Hepatocyte (in vitro differentiated cells): Measurements from ENCODE around the gene C3orf20. TPM values are rescaled to one million over a fixed set of nuclear protein-coding genes. Genes with fewer than 3 reads are reported as not detected.

Experiments
- DNase-seq: peaks from one replicate; pipeline ENCODE4 v3.0.0-alpha.2; 2016; ENCODE audit warnings: low spot score
- H2AFZ ChIP-seq: fragments of 200-600 bp; sonication (generic); 2 replicates; pipeline ENCODE4 v1.6.0; 2016; ENCODE audit warnings: antibody characterized with exemption, mild to moderate bottlenecking
- H3K27ac ChIP-seq: fragments of 200-600 bp; sonication (generic); 2 replicates; pipeline ENCODE4 v1.5.1; 2016; ENCODE audit warnings: mild to moderate bottlenecking
- H3K27me3 ChIP-seq: fragments of 200-600 bp; sonication (generic); 2 replicates; pipeline ENCODE4 v1.6.1; 2016
- H3K36me3 ChIP-seq: fragments of 200-600 bp; sonication (generic); replicated peaks from 2 replicates; pipeline ENCODE4 v1.5.1; 2016; ENCODE audit warnings: low read depth; ENCODE audit not compliant: insufficient read depth
- H3K4me1 ChIP-seq: fragments of 200-600 bp; sonication (generic); 2 replicates; pipeline ENCODE4 v1.5.1; 2016; ENCODE audit warnings: mild to moderate bottlenecking, moderate library complexity; ENCODE audit not compliant: insufficient read depth
- H3K4me2 ChIP-seq: fragments of 200-600 bp; sonication (generic); 2 replicates; pipeline ENCODE4 v1.6.0; 2016
- H3K4me3 ChIP-seq: fragments of 200-600 bp; sonication (generic); 2 replicates; pipeline ENCODE4 v1.5.1; 2016; ENCODE audit warnings: mild to moderate bottlenecking
- H3K79me2 ChIP-seq: fragments of 200-600 bp; sonication (generic); 2 replicates; pipeline ENCODE4 v1.6.0; 2017; ENCODE audit warnings: mild to moderate bottlenecking
- H3K9me2 ChIP-seq: fragments of 200-600 bp; sonication (generic); replicated peaks from 2 replicates; pipeline ENCODE4 v1.6.0; 2017; ENCODE audit warnings: mild to moderate bottlenecking; ENCODE audit not compliant: insufficient read depth
- H3K9me3 ChIP-seq: fragments of 200-600 bp; sonication (generic); 2 replicates; pipeline ENCODE4 v1.5.1; 2016; ENCODE audit warnings: low read depth, mild to moderate bottlenecking
- H4K20me1 ChIP-seq: fragments of 200-600 bp; sonication (generic); 2 replicates; pipeline ENCODE4 v1.6.0; 2016; ENCODE audit warnings: mild to moderate bottlenecking; ENCODE audit not compliant: insufficient read depth, poor library complexity, severe bottlenecking
- EZH2 ChIP-seq: fragments of 200-600 bp; sonication (generic); IDR thresholded peaks from 2 replicates; pipeline ENCODE4 v1.6.1; 2016; ENCODE audit warnings: antibody characterized with exemption, mild to moderate bottlenecking, borderline replicate concordance
- EZH2phosphoT487 ChIP-seq: fragments of 200-600 bp; sonication (generic); IDR thresholded peaks from one replicate; pipeline ENCODE4 v1.6.1; 2018; ENCODE audit warnings: antibody characterized with exemption, mild to moderate bottlenecking, low read depth, moderate library complexity; ENCODE audit not compliant: unreplicated experiment, severe bottlenecking
- WGBS: methylation state at CpG from one replicate; pipeline ENCODE4 v1.1.6; 2016; ENCODE audit warnings: low lambda C conversion rate; ENCODE audit errors: missing lambda C conversion rate; 5-methylcytosine and 5-hydroxymethylcytosine counted together
- polyA plus RNA-seq: library from polyadenylated mRNA; unstranded; fragments of >200 nt; fragmentation: Nextera tagmentation; extraction: Ambion mirVana; gene quantifications from 2 replicates; pipeline ENCODE4 v1.2.1, GENCODE V29; 2016
- total RNA-seq: library from RNA; depleted of rRNA; stranded (reverse); fragments of >200 nt; gene quantifications from 2 replicates; pipeline ENCODE4 v1.2.3, GENCODE V29; 2014
- TF ChIP-seq, protein P1 (sequence below): fragments of 200-600 bp; sonication (generic); IDR thresholded peaks from 2 replicates; pipeline ENCODE4 v1.5.1; 2016; ENCODE audit warnings: antibody characterized with exemption, mild to moderate bottlenecking; ENCODE audit not compliant: poor library complexity

The C3orf20 gene
- total and polyA plus RNA-seq, 2 experiments from 2014 or later = 0.07 TPM; not detected in 1

DNA sequence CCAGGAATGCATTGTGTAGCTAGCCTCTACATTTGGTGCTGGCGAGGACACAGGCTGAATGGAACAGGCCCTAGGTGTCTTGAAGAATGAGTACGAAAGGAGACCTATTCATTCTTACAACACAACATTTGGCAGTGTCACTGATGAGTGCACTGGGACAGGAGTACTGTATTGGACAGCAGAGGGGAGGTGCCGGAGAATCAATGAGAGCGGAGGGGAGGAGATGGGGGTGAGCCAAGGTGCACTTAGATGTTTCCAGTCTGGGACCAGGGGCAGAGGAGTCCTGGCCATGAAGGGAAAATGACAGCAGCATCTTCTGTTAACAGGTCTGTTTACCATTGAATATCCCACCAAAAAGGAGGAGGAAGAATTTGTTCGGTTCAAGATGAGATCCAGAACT, 53.2 kb downstream of the C3orf20 start:
- no peak overlapping the region for H3K27ac ChIP-seq
- no peak for DNase-seq
- H2AFZ ChIP-seq = no peak overlapping the region
- TF ChIP-seq EZH2 = no peak
- TF ChIP-seq, protein P1, sequence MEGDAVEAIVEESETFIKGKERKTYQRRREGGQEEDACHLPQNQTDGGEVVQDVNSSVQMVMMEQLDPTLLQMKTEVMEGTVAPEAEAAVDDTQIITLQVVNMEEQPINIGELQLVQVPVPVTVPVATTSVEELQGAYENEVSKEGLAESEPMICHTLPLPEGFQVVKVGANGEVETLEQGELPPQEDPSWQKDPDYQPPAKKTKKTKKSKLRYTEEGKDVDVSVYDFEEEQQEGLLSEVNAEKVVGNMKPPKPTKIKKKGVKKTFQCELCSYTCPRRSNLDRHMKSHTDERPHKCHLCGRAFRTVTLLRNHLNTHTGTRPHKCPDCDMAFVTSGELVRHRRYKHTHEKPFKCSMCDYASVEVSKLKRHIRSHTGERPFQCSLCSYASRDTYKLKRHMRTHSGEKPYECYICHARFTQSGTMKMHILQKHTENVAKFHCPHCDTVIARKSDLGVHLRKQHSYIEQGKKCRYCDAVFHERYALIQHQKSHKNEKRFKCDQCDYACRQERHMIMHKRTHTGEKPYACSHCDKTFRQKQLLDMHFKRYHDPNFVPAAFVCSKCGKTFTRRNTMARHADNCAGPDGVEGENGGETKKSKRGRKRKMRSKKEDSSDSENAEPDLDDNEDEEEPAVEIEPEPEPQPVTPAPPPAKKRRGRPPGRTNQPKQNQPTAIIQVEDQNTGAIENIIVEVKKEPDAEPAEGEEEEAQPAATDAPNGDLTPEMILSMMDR = no peak
- no peak for TF ChIP-seq EZH2phosphoT487
- no peaks in the 10 kb centered on the region for H3K79me2 ChIP-seq
- H3K27me3 ChIP-seq = no peaks in the 10 kb centered on the region
- H3K4me2 ChIP-seq = no peak overlapping the region
- no peak overlapping the region for H3K4me3 ChIP-seq
- H3K4me1 ChIP-seq = peaks cover 7% of the 10 kb centered on the region
- no peaks in the 10 kb centered on the region for H4K20me1 ChIP-seq
- 85% methylated on average over 5 of the region's 5 CpGs for WGBS
- H3K36me3 ChIP-seq = no peaks in the 10 kb centered on the region
- no peaks in the 10 kb centered on the region for H3K9me3 ChIP-seq
- H3K9me2 ChIP-seq = no peaks in the 10 kb centered on the region

DNA sequence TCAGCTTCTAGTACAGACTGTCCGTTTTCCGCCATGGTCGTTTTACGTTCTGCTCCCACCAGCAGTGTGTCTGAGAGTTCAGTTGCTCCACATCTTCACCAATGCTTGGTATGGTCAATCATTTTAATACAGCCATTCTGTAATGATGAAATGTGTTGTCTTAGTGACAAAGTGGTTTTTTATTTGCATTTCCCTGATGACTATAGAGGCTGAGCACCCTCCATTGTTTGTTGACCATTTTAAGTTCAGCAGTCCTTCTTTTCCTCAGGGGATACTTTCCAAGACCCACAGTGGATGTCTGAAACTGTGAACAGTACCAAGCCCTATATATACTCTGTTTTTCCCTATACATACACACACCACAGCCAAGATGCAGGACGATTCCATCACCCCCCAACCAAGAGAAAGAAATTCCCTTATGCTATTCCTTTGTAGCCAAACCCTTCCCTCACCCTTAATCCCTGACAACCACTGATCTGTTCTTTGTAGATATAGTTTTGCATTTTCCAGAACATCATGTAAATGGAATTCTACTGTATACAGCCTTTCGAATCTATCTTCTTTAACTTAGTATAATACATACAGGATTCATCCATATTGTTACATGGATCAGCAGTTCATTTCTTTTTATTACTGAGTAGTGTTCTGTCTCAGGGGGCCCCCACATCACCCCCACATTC, 55.9 kb downstream of the C3orf20 start:
- 87% methylated on average over 6 of the region's 6 CpGs for WGBS
- Histone ChIP-seq H3K9me2 (no peaks in the 10 kb centered on the region), H3K36me3 (no peaks in the 10 kb centered on the region), H2AFZ (no peak overlapping the region), H3K4me2 (no peak overlapping the region), H3K9me3 (no peaks in the 10 kb centered on the region), H3K79me2 (no peaks in the 10 kb centered on the region), H3K4me1 (no peaks in the 10 kb centered on the region), H4K20me1 (no peaks in the 10 kb centered on the region), H3K4me3 (no peak overlapping the region), H3K27me3 (no peaks in the 10 kb centered on the region), H3K27ac (no peak overlapping the region)
- DNase-seq = no peak
- TF ChIP-seq, protein P1 = no peak
- TF ChIP-seq EZH2phosphoT487 (no peak), EZH2 (no peak)

DNA sequence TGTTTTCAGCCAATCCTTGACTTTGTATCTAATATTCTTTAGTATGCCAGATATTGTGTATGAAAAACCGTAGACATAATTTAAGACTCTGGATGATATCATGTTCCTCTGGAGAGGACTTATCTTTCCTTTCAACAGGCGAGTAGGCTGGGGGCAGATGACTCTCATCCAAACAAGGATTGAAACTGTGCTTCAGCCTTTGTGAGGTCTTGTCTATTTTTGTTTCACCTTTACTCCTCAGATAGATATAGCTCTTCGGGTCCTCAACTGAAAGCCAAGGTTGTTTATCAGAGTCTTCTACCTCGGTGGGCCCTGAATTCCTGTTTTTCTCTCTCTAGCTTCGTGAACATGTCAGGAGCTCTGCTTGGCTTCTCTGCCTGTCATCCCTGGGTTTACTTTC, 66.0 kb downstream of the C3orf20 start:
- H4K20me1 ChIP-seq = no peaks in the 10 kb centered on the region
- H3K4me3 ChIP-seq = no peak overlapping the region
- peaks cover 4% of the 10 kb centered on the region for H3K9me3 ChIP-seq
- DNase-seq = no peak
- TF ChIP-seq, protein P1 = no peak
- no peak for TF ChIP-seq EZH2
- no peak for TF ChIP-seq EZH2phosphoT487
- no peaks in the 10 kb centered on the region for H3K36me3 ChIP-seq
- H3K4me2 ChIP-seq = no peak overlapping the region
- no peaks in the 10 kb centered on the region for H3K9me2 ChIP-seq
- no peak overlapping the region for H2AFZ ChIP-seq
- H3K79me2 ChIP-seq = no peaks in the 10 kb centered on the region
- no peaks in the 10 kb centered on the region for H3K4me1 ChIP-seq
- no peaks in the 10 kb centered on the region for H3K27me3 ChIP-seq
- no peak overlapping the region for H3K27ac ChIP-seq
- WGBS = 79% methylated on average over 5 of the region's 5 CpGs

DNA sequence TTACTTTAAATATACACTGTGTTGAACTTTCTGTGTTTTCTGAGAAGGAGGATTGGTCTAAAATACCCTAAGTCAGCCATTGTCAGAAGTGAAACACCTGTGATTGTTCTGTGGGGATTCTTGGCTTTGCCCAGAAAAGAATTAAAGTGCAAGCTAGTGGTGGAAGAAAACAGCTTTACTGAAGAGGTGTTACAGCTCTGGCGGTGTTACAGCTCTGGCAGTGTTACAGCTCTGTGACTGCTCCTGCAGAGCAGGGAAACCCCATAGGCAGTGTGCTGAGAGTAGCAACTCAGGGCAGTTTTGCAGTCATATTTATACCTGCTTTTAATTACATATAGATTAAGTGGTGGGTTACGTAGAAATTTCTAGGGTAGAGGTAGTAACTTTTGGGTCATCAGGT, 66.6 kb downstream of the C3orf20 start:
- no peaks in the 10 kb centered on the region for H3K9me2 ChIP-seq
- no peak overlapping the region for H3K4me3 ChIP-seq
- TF ChIP-seq, protein P1 = no peak
- TF ChIP-seq EZH2 = no peak
- no peak for TF ChIP-seq EZH2phosphoT487
- H4K20me1 ChIP-seq = no peaks in the 10 kb centered on the region
- H3K79me2 ChIP-seq = no peaks in the 10 kb centered on the region
- 78% methylated on average over 2 of the region's 2 CpGs for WGBS
- DNase-seq = no peak
- H2AFZ ChIP-seq = no peak overlapping the region
- H3K4me2 ChIP-seq = no peak overlapping the region
- H3K4me1 ChIP-seq = no peaks in the 10 kb centered on the region
- peaks cover 5% of the 10 kb centered on the region for H3K27me3 ChIP-seq
- H3K9me3 ChIP-seq = peaks cover 4% of the 10 kb centered on the region
- no peak overlapping the region for H3K27ac ChIP-seq
- H3K36me3 ChIP-seq = no peaks in the 10 kb centered on the region
